Activated T-cell treated with anti-CD3 and anti-CD28 coated beads for 1 hour (primary cell): ENCODE measurements around the gene LGALS9B.
"Not testable (repeated sequence)": the region's sequence is repeated elsewhere in the genome, so short reads cannot be mapped to it uniquely, and the experiment has no call there.

ENCODE experiments used
- DNase-seq: peaks from one replicate; pipeline ENCODE4 v3.0.0-alpha.2; 2020; ENCODE audit warnings: low read depth

Gene LGALS9B

DNA sequence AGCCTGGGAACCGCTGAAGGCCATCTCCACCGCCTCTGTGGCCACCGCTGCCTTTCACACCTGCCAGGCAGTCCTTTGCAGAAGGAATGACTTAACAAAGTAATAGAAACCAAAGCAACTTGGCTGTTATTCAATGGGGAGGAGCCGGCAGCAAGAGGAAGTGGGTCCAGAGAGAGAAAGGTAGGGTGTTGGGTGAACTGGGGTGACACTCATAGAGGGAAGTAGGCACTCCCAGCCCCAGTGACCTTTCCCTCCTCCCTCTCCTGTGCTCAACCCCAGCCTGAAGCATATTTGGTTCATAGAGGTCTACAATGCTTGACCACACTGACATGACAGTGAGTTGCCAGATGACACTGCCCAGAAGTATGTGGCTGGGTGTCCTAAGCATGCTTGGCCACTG lies at the start of gene LGALS9B:
Gene LGALS9B (minus strand): TSS at position 93 of the 400 bp plus-strand sequence. CDS start 69 bp downstream, at position 24.
- DNase-seq, result not testable (repeated sequence)

DNA sequence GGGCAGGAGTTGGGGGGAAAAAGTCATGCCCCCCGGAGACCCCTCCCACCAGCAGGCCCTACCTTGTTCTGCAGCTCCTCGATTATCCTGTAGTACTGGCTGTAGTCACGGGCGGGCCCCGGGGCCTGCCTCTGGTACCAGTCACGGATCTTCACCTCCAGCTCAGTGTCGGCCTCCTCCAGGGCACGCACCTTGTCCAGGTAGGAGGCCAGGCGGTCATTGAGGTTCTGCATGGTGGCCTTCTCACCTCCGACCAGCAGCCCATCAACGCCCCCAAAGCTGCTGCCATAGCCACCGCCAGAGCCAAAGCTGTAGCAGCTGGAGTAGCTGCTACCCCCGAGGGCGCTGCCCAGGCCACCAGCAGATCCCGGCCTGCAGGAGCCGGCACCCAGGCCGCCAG lies 49.6 kb upstream of the LGALS9B start:
- not testable (repeated sequence) for DNase-seq

DNA sequence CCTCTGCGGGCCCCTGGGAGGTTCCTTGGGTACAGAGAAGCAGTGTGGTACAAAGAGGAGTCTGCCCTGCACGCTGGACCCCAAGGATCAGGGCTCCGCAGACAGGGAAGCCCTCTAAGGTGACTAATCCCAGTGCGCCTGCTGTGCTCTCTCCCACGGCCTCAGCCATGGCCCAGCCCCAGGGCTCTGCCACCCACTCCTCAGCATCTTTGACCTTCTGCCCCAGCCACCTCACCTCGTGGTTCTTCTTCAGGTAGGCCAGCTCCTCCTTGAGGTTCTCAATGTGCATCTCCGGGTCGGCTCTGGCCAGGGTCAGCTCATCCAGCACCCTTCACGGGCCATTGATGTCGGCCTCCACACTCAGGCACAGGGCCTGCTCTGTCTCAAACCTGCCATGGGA lies 47.8 kb upstream of the LGALS9B start:
- not testable (repeated sequence) for DNase-seq

DNA sequence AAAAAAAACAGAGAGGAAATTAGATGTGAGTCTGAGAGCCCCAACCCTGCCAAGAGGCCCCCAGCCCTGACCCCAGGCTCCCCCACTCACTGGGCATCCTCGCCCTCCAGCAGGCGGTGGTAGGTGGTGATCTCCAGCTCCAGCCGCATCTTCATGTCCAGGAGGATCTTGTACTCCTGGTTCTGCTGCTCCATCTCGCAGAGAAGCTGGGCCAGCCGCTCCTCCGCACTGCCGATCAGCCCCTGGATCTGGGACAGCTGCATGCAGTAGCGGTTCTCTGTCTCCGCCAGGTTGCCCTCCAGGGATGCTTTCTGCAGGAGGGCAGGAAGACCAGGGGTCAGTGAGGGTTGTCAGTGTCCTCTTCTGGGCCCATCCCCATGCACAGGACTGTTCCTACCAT lies 46.2 kb upstream of the LGALS9B start:
- DNase-seq, result not testable (repeated sequence)

DNA sequence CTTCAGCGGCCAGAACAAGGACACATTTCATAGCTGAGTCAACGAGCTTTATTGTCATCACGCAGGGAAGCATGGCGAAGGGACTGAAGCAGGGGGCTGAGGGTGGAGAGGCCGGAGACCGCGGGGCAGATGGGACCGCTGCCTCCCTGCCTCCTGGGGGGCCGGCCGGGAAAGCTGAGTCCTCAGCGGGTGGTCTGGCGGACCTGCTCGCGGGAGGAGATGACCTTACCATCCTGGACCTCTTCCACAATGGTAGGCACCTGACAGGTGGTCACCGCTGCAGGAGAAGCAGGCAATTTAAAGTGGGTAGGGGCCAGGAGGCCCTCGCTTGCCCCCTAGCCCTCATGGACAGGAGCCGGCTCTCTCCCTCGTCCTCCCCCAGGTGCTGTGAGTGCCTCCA lies 45.0 kb upstream of the LGALS9B start:
- not testable (repeated sequence) for DNase-seq

DNA sequence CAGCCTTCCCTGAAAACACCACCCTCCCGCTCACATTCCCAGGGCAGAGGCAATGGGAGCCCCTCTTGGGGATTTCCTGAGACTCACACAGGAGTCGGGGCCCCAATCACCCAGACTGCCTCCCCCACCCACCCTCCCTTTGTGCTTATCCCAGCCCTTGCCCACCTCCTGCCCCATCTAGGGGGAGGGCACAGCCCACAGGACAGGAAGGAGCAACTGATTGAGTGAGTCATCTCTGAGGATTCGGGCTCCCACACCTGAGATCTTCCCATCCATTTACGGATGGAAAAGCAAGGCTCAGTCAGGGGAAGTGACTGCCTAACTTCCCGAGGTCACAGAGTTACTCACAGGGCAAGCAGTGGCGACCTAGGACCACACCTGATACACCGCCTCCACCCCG lies 44.4 kb upstream of the LGALS9B start:
- DNase-seq, result not testable (repeated sequence)

DNA sequence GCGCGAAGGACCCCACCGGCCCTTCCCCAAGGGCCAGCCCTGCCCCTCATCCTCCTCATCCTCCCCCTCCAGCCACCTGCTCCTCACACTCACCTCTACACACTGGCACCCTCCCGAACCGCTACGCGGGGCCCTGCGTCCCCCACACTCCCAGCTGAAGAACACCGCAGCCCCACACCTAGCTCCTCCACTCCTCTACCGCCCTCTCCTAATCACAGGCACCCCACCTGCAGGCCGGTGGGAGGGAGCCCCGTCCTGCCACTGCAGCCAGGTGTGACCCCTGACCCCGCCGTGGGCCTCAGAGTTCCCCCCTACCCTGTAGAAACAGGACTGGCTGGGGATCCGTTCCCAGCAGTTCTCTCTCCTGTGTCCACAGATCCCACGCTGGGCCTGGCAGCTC lies 38.0 kb upstream of the LGALS9B start:
- DNase-seq, result not testable (repeated sequence)

DNA sequence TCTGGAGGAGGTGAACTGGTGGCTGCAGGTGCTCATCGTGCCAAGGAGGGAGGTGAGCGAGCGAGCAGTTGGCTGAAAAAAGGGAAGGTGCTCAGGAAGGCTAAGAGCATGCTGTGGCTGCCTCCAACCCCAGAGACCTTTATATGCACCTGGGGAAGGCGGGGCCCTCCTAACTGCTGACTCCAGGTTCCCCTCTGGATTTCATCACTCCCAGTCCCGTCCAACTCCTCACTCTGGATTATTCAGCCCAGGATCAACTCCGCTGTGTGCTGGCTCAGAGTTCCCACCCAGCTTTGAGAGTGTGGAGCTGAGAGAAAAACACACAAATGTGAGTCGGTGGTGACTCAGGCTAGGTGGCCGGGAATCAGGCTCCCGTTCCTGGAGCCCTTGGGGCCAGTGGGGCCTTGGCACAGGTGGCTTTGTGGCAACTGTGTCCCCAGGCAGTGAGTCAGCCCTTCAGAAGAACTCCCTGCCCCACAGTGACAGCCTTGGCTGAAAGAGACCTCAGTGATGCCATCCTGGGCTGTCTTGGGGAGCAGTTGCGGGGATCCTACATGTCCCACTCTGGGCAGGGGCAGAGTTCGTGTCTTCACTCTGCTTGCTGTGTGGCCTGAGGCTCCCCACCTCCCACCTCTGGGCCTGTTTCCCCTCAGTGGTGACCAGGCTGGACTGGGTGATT lies 37.2 kb upstream of the LGALS9B start:
- not testable (repeated sequence) for DNase-seq

DNA sequence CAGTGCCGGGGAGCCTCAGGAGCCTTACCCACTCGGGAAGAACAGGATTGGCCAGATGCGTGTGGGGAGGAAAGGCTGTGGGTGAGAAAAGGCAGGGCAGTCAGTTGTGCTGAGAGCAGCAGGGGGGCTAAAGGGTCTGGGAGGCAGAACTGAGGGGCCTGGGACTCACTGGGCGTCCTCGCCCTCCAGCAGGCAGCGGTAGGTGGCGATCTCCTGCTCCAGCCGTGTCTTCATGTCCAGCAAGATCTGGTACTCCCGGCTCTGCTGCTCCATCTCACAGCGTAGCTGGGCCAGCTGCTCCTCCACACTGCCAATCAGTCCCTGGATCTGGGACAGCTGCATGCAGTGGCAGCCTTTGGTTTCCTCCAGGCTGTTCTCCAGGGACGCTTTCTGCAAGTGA lies 34.6 kb upstream of the LGALS9B start:
- not testable (repeated sequence) for DNase-seq

DNA sequence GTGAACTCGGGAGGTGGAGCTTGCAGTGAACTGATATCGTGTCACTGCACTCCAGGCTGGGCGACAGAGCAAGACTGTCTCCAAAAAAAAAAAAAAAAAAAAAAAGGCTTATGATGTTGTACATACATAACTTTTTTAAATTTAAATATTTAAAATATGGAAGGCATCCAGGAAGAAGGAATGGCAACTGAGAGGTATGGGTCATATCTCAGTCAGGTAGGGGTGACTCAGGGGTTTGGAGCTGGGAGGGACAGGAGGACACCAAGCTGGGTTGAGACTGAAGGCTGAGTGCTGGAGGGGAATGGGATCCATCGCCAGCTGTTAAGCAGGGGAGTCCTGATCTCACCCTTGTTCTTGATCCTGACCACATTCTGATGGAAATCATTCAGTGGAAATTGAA lies 33.0 kb upstream of the LGALS9B start:
- not testable (repeated sequence) for DNase-seq

DNA sequence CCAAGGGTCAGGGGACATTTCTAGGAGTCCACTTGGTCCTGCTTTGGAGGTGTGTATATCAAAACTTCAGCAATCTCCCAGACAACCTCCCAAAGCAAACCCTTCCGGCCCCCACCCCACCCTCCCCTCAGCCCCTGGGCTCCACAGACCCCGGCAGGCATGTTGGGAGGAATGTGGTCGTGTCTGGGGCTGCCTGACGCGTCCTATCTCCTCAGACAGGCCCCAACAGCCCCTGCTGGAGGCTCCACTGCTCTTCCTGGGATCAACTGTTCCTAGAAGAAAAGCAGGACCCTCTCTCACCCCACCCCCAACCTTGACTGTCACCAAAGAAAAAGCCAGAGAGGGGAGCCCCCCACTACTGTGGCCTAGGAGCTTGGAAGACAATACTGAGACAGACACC lies 28.1 kb upstream of the LGALS9B start:
- DNase-seq, result not testable (repeated sequence)

DNA sequence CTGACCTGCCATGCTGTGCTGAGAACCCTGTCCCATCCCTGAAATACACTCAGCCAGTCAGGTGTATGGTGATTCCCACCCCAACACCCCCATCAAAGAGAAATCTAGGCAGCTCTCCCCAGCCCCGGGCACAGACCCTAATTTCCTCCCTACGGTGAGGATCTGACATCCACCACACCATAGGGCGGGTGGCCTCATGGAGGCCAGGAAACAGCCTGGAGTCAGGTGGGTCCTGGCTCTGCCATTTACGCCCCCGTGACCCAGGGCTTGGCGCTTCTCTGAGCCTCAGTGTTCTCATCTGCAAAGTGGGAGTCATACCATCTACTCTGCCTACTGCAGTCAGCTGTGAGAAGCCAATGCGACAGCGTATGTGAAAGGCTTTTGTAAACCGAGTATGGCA lies 27.4 kb upstream of the LGALS9B start:
- not testable (repeated sequence) for DNase-seq

DNA sequence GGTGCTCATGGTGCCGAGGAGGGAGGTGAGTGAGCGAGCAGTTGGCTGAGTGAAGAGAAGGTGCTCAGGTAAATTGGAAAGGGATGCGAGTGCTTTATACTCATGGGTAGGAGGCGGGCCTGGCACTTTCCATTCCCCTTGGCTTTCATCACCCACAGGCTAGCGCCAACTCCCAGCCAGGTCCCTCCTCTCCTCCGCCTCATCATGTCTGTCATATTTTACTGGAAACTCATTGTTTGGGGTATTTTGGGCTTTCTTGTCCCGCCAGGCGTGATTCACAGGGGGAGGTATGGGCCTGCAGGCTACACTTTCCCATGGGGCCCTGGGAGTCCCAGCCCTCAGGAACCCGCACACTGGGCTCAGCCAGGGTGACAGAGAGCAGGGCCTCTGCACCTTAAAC lies 26.8 kb upstream of the LGALS9B start:
- not testable (repeated sequence) for DNase-seq

DNA sequence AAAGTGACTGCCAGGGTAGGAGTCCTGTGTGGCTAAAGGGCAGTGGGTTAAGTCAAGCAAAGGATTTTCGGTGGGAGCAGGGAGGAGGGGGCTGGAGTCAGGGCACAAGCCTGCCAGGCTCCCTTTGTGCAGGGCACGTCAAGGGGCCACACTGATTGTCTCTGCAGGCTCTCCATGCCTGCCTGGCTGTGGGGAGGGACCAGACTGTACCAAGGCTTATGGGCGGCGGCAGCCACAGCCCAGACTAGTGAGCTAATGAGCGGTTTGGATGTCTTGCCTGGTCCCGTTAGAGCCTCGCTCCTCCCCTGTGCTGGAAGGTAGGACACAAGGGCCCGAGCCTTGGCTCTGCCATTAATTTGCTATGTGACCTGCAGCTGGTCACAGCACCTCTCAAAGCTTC lies 25.6 kb upstream of the LGALS9B start:
- DNase-seq, result not testable (repeated sequence)

DNA sequence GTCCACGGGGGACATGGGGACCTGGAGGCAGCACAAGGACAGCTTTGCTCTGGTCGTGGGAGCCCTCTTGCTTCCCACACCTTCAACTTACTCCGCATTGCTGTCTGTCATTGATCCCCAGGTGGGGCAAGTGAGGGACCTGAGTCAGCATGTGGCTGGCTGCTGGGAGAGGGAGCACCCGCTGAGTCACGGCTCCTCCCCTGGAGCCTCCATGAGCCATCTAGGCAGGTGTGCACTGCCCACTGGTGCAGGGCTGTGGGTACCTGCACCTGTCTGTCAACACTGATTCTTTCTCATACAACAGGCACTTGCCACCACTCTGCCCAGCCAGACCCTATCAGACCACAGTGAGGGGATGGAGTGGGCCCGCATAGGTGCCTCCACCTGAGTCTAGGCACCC lies 24.8 kb upstream of the LGALS9B start:
- DNase-seq, result not testable (repeated sequence)

DNA sequence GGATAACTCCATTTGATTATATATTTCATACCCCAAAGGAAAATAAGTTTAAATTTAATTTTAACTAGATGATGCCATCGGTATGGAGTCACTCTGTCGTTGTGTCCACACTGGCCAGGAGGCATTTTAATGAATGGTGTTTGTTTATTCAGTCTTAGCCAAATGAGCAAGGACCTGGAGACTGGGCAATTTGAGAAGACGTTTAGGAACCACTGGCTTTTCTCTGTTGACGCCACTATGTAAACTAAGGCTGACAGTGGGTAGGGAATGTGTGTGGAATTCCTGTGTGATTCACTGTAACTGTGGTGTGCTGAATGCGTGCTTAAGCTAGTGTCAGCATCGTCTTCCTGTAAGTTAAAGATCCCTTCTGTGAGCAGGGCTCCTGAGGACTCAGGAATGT lies 17.6 kb upstream of the LGALS9B start:
- DNase-seq, result not testable (repeated sequence)

DNA sequence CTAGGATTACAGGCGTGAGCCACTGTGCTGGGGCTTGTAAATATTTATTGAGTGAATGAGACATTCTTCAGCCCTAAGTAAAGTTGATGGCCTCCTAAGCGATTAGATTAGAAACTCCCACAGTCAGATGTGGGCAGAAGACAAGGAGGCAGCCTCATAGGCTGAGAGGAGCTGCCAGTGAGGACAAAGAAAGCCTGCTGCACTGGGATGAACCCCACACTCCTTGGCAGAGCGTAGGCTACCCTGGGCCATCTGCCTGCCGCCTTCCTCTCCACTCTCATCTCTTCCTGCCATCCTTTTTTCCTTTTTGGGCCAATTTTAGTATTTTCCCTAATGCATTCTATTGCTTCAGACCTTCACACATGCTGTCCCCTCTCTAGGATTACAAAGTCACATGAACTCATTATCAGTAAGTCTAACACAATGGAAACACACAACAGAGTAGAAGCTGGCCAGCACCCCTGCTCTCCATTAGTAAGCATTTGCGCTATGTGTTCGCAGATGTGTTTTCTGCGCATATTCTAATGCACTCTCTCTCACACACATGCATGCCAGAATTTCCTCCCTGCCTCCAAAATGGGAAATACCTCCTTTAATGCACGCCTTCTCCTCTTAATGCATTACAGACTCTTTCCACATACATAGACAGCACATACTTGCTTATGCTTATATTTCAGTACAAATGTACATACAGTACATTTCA lies 12.7 kb upstream of the LGALS9B start:
- not testable (repeated sequence) for DNase-seq

DNA sequence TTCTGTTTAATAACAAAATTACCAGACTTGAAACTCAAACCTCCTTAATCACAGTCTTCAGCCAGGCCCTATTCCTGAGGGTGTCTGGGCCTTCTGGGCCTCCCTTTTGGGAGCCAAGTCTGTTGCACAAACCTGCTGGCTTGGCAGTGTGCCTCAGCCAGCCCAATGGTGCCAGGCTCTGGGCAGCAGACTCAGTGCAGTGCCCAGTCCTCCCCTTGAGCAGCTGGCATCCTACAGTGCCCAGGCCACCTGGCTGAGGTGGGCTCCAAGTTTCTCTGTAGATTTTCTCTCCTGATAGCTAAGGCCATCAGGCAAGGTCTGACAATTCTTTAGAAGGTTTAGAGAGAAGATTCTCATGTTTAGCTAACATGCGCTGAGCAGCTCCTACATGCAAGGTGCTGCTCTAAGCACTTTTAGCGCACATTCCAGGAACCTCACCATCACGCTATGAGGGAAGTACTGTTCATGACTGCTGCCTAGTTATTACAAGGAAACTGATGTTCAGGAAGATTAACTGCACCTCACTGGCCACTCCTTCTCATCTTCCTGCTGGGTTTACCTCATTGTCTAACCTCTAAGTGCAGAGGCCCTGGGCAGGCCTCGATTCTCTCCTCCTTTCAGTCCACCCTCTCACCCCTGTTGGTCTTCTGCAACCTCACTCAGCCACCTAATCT lies 10.2 kb upstream of the LGALS9B start:
- DNase-seq, result not testable (repeated sequence)

DNA sequence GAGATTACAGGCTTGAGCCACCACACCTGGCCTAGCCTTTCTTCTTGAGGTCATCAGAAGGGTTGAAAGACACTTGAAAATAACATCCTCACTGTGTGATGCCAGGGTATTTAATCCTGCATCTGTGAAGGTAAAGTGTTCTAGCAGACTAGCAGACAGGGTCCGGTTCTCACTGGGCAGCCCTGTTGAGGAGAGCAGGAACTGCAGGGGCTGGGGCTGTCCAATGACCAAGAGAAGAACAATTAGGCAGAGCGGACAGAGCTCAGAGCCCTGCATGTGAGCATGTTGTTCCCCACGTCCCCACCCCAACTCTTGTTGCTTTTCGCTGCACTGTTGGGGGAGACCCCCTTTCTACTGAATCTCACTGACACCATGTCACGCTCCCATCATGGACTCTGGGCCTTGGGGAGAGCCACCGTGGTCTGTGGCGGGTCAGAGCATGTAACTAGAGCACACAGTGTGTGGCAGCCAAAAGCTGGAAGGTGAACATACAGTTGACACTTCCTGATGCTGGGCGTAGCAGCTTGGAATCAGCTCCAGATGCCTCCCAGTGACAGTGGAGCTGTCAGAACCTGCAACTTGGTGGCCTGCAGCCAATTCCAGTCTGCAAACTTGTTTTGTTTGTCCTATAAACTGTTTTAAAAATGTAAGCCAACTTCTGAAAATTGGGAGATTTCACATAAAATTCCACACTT lies 7.9 kb upstream of the LGALS9B start:
- DNase-seq, result not testable (repeated sequence)

DNA sequence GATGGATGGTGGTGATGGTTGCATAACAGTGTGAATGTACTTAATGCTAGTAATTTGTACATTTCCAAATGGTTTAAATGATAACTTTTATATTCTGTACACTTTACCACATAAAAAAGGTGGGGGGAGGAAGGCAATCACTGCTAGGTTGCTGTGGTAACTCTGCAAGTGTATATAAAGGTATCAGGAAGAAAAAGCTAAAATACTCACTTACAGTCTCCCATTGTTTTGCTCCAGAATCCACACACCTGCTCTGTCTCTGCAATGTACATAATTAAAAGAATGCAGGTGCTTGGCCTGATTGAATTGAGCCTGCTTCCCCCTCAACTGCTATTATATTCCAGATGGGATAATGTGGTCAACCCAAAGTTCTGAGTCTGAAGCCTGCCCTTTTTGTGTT lies 6.7 kb upstream of the LGALS9B start:
- not testable (repeated sequence) for DNase-seq

DNA sequence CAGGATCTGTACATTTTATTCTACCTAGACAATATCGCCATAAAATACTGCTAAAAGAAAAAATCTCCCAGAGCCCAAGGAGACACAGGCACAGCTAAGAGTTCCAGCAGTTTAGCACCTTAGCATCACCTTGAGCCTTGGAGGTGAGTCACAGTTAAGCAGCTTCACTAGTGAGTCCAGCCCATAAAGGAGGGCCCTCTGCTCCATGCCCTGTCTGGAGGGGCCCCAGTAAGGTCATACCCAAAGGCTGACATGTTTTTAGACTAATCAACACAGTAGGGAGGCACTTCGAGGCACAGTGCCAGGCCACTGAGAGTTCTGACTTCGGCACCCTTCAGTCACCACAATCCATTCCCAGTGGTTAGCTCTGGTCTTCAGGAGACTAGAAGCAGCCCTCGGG lies 2.6 kb upstream of the LGALS9B start:
- DNase-seq, result not testable (repeated sequence)

DNA sequence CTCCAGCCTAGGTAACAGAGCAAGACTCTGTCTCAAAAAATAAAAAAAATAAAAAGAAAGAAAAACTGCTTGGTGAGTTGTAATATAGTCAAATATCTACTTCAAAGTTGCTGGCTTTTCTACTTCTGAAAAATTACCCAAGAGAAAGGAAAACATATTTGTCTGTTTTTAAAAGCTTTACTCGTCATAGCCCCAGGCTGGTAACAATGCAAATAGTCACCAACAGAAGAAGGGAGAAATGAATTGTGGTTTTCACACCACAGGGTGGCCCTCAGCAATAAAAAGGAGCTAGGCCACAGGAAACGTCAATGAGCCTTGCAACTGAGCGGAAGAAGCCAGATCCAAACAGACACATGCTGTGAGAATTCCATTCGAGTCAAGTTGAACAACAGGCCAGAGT lies 1.8 kb upstream of the LGALS9B start:
- DNase-seq, result not testable (repeated sequence)
